Hepatic stellate cell (primary cell): ENCODE data around the gene BAIAP2L2.
A peak's percentile ranks its signal among the peaks of the same experiment; 100 is the strongest.
"Not testable (repeated sequence)": the region's sequence is repeated elsewhere in the genome, so short reads cannot be mapped to it uniquely, and the experiment has no call there.

Source experiments
- DNase-seq: peaks from one replicate; pipeline ENCODE4 v3.0.0; 2011; ENCODE audit warnings: low spot score

The BAIAP2L2 gene

GRCh38 chr22:38081636-38081940 is 28.9 kb downstream of the BAIAP2L2 start:
- no peak for DNase-seq

DNA sequence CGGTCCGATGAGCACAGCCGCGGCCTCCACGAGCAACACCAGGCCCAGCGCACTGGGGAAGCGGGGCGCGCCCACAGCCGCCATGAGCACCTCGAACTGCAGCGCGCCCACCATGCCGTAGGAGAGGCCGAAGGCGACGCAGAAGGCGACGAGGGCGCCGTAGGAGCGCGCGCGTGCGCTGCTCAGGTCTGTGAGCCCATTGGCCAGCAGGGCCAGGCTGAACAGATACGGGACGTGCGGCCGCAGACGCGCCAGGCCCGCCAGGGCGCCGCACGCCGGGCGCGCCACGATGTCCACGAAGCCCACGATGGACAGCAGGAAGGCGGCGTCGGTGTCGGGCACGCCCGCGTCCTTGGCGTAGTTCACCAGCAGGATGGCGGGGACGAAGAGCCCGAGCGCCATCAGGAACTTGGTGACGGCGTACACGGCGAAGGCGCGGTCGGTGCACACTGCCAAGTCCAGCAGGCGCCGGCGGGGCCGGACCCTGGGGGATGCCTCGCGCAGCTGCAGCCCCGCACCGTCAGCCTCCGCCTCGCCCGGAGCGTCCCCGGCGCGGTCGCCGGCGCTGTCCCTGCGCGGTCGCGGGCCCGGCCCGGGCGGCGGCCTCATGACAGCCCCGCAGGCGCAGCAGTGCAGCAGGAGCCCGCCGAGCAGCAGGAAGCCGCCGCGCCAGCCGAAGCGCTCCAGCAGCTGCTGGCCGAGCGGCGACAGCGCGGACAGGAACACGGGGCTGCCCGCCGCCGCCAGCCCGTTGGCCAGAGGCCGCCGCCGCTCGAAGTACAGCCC is 29.4 kb downstream of the BAIAP2L2 start:
- DNase-seq, result peak; percentile 54

DNA sequence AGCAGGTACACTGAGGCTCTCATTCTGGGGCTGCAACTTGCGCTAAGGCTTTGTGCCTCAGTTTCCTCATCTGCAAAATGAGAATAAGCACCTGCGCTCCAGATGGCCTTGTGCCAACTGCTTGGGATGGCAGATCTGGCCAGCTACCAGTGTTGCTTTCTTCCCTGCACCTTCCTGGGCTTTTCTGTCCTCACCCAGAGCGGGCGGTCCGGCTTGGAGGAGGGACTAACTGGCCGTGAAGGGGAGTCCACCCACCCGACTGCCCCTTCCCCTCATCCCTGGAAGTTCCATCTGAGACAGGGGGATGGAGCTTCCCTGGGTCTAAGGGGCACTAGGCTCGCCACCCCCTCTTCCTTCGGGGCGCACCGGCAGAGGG is 30.0 kb downstream of the BAIAP2L2 start:
- no peak for DNase-seq

DNA sequence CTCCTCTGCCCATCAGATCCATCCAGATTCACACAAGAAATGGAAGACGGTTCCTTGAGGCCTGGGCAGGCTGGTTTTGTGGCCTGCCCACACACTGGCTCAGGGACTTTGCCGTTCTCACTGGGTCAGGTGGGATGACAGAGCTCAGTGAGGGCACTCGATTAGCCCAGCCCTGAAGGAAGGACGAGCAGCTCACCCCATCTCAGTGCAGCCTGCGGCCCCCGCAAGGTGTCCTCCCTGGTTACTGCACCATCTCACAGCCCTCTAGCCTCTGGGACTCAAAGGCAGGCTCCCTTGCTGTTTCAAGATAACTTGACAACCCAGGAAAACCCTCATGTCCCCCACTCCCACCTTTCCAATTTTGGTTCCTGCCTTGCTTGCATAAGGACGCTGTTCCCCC is 30.7 kb downstream of the BAIAP2L2 start:
- no peak for DNase-seq

DNA sequence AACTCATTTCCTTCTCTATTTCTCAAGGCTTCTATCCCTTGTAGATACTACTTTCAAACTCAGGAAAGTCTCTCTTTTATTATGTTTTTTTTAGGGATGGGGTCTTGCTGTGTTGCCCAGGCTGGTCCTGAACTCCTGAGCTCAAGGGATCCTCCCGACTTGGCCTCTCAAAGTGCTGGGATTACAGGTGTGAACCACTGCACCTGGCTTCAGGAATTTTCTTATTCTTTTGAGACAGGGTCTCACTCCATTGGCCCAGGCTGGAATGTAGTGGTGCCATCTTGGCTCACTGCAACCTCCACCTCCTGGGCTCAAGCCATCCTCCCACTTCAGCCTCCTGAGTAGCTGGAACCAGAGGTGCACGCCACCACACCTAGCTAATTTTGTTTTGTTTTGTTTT is 31.3 kb downstream of the BAIAP2L2 start:
- not testable (repeated sequence) for DNase-seq

DNA sequence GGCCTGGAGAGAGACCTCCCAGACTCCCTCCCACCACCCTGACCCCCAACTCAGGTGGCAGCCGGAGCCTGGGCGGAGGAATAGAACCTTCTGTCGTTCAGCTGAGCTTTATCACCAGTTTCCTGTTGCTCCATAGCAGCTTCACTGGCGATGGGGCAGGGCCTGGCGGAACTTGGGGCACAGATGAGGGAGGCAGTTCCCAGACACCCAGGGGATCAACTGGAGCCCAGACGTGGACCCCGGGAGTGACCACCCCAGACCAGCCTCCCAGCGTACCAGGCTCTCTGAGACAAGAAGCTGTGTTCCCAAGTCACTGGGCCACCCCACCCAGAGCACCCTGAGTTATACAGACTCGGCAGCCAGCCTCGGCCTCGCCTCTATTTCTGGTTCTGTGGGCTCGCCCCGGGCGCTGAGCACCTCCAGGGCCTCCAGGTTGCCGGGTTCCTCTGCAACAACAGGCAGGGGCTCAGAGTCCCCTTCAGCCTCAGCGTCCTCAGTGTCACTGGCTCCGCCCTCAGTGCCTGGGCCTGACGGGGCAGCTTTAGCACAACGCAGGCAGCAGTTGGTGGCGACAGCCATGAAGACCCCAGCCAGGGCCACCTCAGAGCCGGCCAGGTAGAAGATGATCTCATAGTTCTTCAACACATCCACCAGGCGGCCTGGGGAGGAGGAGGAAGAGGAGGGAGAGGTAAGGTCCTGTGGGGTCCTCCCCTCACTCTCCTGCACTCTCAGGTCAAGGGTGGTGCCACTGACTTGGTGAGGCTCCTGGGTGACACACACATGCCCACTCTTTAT is 32.2 kb downstream of the BAIAP2L2 start:
- no peak for DNase-seq

DNA sequence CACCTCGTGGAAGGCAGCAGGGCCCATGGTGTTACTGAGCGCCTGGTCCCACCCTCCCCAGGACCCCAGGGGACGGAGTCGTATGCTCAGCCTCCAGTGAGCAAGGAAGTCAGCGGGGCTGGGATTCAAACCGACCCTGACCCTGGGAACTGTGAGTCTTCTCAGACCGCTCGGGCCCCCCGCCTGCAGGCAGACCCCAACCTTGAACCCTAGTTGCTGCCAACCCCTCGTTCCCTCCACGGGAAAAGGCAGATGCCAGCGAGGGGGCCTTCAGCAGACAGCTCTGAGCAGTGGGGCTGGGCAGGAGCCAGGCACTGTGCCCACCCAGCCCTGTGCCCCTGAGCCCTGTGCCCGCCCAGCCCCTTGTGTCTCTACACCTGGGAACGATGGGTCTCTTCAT is 32.9 kb downstream of the BAIAP2L2 start:
- no peak for DNase-seq

DNA sequence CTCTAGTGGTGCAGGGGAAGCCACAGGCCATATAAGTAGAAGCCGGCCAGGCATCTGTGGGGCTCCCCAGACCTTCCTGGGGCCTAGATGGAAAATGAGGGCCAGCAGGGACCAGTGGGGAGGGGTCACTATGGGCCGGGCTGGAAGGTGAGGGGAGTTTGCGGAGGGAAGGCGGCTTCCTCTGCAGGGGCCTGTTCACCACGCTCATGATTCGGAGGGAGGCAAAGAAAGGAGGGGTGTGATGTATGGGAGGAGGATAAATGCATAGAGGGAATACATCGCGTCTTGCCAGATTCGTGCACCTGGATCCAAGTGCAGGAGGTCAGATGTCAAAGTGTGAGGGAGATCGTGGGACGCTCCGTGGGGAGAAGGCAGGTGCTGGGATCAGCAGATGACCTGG is 33.4 kb downstream of the BAIAP2L2 start:
- no peak for DNase-seq

DNA sequence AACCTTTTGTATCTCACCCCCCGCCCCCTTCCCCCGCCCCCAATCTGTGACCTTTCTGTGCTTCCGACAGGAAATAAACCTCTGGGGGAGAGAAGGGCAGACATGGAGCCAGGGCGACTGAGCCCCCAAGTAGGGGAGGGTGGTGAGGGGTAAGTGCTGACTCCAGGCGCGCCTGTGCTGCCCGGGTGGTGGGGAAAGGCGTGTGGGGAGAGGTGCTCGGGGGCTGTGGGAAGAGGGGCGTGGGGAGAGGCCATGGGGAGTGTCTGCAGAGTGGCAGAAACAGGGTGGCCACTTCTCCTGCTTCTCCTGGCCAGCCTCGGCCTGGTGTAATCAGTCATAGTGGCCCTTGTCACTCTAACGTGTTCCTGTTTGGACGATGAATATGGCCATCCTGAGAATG is 34.5 kb downstream of the BAIAP2L2 start:
- no peak for DNase-seq

DNA sequence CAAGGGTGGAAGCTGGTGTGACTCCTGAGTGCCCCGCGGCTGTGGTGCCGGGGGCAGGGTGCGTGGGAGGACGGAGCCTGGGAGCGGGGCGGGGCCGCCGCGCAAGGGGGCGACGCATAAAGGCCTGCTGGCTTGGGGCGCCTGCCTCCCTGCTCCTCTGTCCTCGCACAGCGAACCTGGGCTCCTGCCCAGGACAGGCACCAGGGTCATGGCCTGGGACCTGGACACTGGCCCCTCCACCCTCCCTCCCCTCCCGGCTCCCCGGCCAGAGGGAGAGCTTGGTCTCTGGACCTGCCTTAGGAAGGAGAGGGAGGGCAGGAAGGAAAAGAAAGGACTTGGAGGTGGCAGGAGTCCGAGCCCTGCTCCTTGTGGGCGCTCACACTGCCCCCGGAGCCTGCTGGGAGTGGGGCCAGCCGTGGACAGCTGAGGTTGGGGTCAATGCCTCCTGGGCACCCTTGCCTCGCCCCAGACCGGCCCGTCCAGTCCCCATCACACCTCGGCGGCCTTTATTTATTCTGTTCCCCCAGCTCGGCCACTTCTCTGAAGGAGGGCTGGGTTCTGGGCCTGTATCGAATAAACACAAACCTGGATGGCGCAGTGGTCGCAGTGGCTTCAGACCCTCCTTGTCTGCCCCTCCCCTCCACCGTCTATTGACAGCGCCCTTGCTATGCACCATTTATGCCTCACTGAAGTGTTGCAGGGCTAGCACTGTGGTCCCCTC is 35.2 kb downstream of the BAIAP2L2 start:
- no peak for DNase-seq

GRCh38 chr22:38074181-38075104 is 36.0 kb downstream of the BAIAP2L2 start:
- no peak for DNase-seq

DNA sequence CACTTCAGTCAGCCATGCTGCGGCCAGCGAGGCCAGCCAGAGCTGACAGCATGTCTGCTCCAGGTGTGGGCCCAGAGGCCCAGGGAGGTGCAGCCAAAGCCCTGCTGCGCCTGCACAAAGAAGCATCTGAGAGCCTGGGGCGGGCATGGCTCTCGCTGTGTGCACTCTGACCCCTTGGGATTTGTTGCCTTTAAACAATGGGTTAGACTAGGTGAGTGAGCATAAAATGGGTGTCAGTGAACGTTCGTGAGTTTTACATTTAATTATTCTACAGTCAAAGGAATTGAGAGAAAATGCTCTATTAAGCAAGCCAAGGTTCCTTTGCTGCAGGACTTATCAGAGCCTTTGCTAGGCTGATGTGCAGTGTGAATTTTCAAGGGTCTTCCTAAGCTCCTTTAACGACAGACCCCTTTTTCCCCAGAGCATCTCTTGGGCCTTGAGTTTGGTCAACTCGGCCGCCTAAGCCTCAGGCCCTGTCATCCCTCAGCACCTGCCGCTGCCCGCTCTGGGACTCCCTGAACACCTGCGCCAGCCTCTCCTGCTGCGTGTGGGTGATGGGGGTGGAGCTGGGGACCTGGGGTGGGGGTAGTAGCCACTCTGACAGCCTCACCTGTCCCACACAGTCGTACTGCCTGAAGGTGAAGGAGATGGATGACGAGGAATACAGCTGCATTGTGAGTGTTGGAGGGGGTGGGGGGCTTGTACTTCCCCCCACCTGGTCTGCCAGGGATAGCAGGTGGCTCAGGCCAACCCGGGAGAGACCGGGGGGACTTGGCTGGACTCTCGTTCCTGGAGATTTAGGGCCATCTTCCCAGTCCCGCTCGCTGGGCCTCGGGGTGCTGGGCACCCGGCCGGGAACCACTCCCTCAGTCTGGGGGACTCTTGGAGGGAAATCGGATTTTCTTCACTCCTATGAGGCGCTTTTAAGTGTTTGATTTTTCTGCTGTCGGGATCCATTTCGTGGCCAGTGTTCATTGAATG is 37.0 kb downstream of the BAIAP2L2 start:
- DNase-seq, result no peak

DNA sequence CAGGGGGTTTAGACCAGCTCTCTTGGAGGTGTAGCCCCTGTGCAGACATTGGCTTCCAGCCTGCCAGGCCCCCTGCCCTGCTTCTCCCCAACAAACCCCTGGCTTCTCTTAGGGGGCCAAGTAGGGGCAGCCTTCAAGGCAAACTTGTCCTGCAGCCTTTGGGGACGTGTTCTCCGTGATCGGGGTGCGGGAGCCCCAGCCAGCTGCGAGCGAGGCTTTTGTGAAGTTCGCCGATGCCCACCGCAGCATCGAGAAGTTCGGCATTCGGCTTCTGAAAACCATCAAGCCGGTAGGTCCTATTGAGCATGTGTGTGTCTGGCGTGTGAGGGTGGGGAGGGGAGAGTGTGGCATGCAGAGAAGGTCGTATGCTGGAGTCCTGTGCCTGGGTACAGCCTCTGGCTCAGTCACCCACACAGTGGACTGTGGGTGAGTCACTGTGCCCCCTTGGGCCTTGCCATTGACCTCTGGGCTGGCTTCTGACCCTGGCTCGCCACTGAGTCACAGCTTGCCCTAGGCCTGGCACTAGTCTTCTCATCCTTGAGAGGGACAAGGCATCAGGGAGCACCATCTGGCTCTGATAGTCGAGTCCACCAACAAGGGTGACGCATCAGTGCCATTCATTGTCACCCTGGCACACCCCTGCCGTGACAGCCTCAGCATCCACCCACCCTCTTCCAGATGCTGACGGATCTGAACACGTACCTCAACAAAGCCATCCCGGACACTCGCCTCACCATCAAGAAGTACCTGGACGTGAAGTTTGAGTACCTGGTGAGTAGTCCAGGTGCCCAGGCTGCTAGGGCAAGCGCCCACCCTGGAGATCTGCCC is 37.9 kb downstream of the BAIAP2L2 start:
- no peak for DNase-seq

- DNase-seq, result no peak
Observed at GRCh38 chr22:38071421-38072321, 38.8 kb downstream of the BAIAP2L2 start.

GRCh38 chr22:38070250-38070921 is 40.1 kb downstream of the BAIAP2L2 start:
- no peak for DNase-seq

- DNase-seq, result peak; percentile 90
Observed at GRCh38 chr22:38069372-38070249, 40.9 kb downstream of the BAIAP2L2 start.
